Measurements from ENCODE around the gene NELL1.

DNA sequence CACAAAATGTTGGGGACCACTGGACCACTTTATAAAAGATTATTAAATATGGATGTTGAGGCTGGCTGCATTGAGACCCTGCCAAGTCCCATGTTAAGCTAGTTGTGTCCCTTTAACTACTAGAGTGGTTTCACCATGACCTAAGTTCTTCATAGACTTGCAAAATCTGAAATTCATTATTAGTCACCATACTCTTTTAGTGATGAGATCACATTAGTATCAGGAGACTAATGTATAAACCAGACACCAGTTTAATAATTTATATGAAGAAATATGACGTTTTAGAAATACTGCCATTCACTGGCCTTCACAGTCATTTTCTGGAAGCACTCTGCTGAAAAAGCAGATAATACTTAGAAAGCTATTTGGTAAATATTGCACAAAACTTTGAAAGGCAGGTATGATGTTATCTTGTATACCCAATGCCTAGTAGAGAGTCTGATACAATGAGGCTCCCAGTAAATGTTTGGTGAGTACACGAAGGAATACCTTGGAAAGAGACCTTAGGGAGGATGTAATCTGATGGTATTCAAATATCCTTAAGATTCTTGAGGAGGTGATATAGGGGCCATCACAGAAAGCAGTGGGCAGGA lies 795.3 kb downstream of the NELL1 start:
- TF ChIP-seq, protein P1, sequence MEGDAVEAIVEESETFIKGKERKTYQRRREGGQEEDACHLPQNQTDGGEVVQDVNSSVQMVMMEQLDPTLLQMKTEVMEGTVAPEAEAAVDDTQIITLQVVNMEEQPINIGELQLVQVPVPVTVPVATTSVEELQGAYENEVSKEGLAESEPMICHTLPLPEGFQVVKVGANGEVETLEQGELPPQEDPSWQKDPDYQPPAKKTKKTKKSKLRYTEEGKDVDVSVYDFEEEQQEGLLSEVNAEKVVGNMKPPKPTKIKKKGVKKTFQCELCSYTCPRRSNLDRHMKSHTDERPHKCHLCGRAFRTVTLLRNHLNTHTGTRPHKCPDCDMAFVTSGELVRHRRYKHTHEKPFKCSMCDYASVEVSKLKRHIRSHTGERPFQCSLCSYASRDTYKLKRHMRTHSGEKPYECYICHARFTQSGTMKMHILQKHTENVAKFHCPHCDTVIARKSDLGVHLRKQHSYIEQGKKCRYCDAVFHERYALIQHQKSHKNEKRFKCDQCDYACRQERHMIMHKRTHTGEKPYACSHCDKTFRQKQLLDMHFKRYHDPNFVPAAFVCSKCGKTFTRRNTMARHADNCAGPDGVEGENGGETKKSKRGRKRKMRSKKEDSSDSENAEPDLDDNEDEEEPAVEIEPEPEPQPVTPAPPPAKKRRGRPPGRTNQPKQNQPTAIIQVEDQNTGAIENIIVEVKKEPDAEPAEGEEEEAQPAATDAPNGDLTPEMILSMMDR (conservative IDR thresholded peaks at IDR 0.05 in 1 of 2, IDR thresholded peaks at IDR 0.05 in 1 of 2; ENCODE audit: extremely low read depth in 1 of 2, insufficient read depth in 1 of 2, low read depth in 1 of 2, low read length in 2 of 2), result no peak
- no peak for TF ChIP-seq EZH2 (IDR thresholded peaks at IDR 0.05; ENCODE audit: borderline replicate concordance, low read length)

Measured in mammary epithelial cell (primary cell).